ENCODE results near the gene TEX35.

TEX35 gene

GRCh38 chr1:178470411-178470960 lies 42.4 kb upstream of the TEX35 start:
- DNase-seq: no peak
- Histone ChIP-seq H3K4me1 (peaks cover 0 to under 1% (median under 1%) of the 10 kb centered on the region in 4 donors), H3K4me3 (no peak overlapping the region), H3K27ac (no peak overlapping the region), H3K27me3 (no peaks in the 10 kb centered on the region), H3K36me3 (peaks cover 68 to 85% (median 82%) of the 10 kb centered on the region in 3 donors), H3K9me3 (no peaks in the 10 kb centered on the region)
- intact Hi-C loops (cut with DNase I; ENCODE audit: low total_unique reads): no loop called here
- no peak for TF ChIP-seq CTCF (IDR thresholded peaks at IDR 0.05)

- DNase-seq: no peak
- TF ChIP-seq CTCF (IDR thresholded peaks at IDR 0.05): no peak
- Histone ChIP-seq H3K4me3 (no peak overlapping the region), H3K9me3 (no peaks in the 10 kb centered on the region), H3K27ac (no peak overlapping the region), H3K4me1 (no peaks in the 10 kb centered on the region), H3K36me3 (peaks cover 49 to 76% (median 73%) of the 10 kb centered on the region in 3 donors), H3K27me3 (no peaks in the 10 kb centered on the region)
- intact Hi-C loops (cut with DNase I; ENCODE audit: low total_unique reads): no loop called here
These were observed 40.4 kb upstream of the TEX35 start for GRCh38 chr1:178472531-178472930.

GRCh38 chr1:178477373-178477772 lies 35.5 kb upstream of the TEX35 start:
- Histone ChIP-seq H3K4me3 (no peak overlapping the region), H3K9me3 (no peaks in the 10 kb centered on the region), H3K36me3 (peaks cover 20 to 48% (median 45%) of the 10 kb centered on the region in 3 donors), H3K27me3 (no peaks in the 10 kb centered on the region), H3K4me1 (no peaks in the 10 kb centered on the region), H3K27ac (no peak overlapping the region)
- DNase-seq: no peak
- intact Hi-C loops (cut with DNase I; ENCODE audit: low total_unique reads): no loop called here
- no peak for TF ChIP-seq CTCF (IDR thresholded peaks at IDR 0.05)

- no peak for TF ChIP-seq CTCF (IDR thresholded peaks at IDR 0.05)
- Histone ChIP-seq H3K4me3 (no peak overlapping the region), H3K4me1 (no peaks in the 10 kb centered on the region), H3K9me3 (no peaks in the 10 kb centered on the region), H3K36me3 (peaks cover 19 to 43% (median 40%) of the 10 kb centered on the region in 3 donors), H3K27ac (no peak overlapping the region), H3K27me3 (no peaks in the 10 kb centered on the region)
- intact Hi-C loops (cut with DNase I; ENCODE audit: low total_unique reads): no loop called here
- DNase-seq: no peak
These were observed 35.1 kb upstream of the TEX35 start for GRCh38 chr1:178477841-178478240.

GRCh38 chr1:178483251-178483957 lies 29.5 kb upstream of the TEX35 start:
- no peak for DNase-seq
- intact Hi-C loops (cut with DNase I; ENCODE audit: low total_unique reads): no loop called here

More at GRCh38 chr1:178483251-178483957, 29.5 kb upstream of the TEX35 start:
- H3K9me3 ChIP-seq: no peaks in the 10 kb centered on the region
- H3K4me3 ChIP-seq: no peak overlapping the region
- peaks cover 5 to 10% (median 7%) of the 10 kb centered on the region in 3 donors for H3K36me3 ChIP-seq
- no peak for TF ChIP-seq CTCF (IDR thresholded peaks at IDR 0.05)
- no peak overlapping the region for H3K27ac ChIP-seq
- H3K4me1 ChIP-seq: peaks cover 0 to 17% (median 11%) of the 10 kb centered on the region in 4 donors
- H3K27me3 ChIP-seq: no peaks in the 10 kb centered on the region
